Measurements from ENCODE around the gene CACNA1C. TPM values are rescaled to one million over a fixed set of nuclear protein-coding genes. Genes with fewer than 3 reads are reported as not detected.

CACNA1C gene
- total and polyA plus RNA-seq, 2 of the 4 experiments (the other 2 are of a cell fraction): 1.6 to 2.6 TPM

- Histone ChIP-seq H2BK120ac (ENCODE audit: low read depth, low read length) (no peak overlapping the region), H3K4me3 (ENCODE audit: insufficient read depth, low read depth, low read length) (no peak overlapping the region), H3K79me1 (ENCODE audit: low read depth in 1 of 2, low read length in 2 of 2) (no peaks in the 10 kb centered on the region), H2AK9ac (replicated peaks; ENCODE audit: low read depth, low read length, poor library complexity) (no peak overlapping the region), H3K4ac (ENCODE audit: low read depth, low read length) (no peak overlapping the region), H3K4me2 (ENCODE audit: low read depth, low read length) (no peak overlapping the region), H3K56ac (ENCODE audit: extremely low read depth, insufficient read depth, low read length) (no peak overlapping the region), H4K5ac (ENCODE audit: low read depth, low read length) (no peak overlapping the region), H3K9me1 (ENCODE audit: insufficient read depth, low read length) (no peaks in the 10 kb centered on the region; the same call in 1 of the 2 replicates), H3K27ac (ENCODE audit: insufficient read depth, low read length) (no peak overlapping the region), H2BK5ac (ENCODE audit: low read depth, low read length, poor library complexity, severe bottlenecking) (no peak overlapping the region), H3K9me3 (ENCODE audit: control insufficient read depth, insufficient read depth, low read length) (no peaks in the 10 kb centered on the region), H3K4me1 (ENCODE audit: control insufficient read depth, insufficient read depth, low read length) (no peaks in the 10 kb centered on the region), H4K8ac (ENCODE audit: low read depth in 2 of 2, low read length in 2 of 2) (no peak overlapping the region), H2AK5ac (ENCODE audit: low read depth, low read length) (no peak overlapping the region), H3K9ac (ENCODE audit: low read depth, low read length) (no peak overlapping the region), H3K14ac (replicated peaks; ENCODE audit: low read depth, low read length) (no peak overlapping the region), H2BK15ac (ENCODE audit: low read depth, low read length) (no peak overlapping the region), H3K23ac (ENCODE audit: low read depth, low read length) (no peak overlapping the region), H3K27me3 (ENCODE audit: control insufficient read depth, insufficient read depth, low read length) (no peaks in the 10 kb centered on the region), H3K36me3 (ENCODE audit: control insufficient read depth, insufficient read depth, low read length) (no peaks in the 10 kb centered on the region), H3K18ac (ENCODE audit: low read depth, low read length) (no peak overlapping the region), H2BK20ac (ENCODE audit: low read depth, low read length) (no peak overlapping the region), H4K20me1 (ENCODE audit: insufficient read depth, low read length) (no peaks in the 10 kb centered on the region), H4K91ac (ENCODE audit: insufficient read depth, low read depth, low read length) (no peak overlapping the region), H2AFZ (replicated peaks; ENCODE audit: low read length, poor library complexity) (no peak overlapping the region)
- BruUV-seq (replicated peaks): no TSS peak
- ATAC-seq (ENCODE audit: low read depth): no peak
- POLR2A ChIA-PET (ENCODE audit: unreplicated experiment): no interaction called here
- intact Hi-C loops (cut with micrococcal nuclease): no loop called here
- CTCF ChIA-PET: no interaction called here
- dilution Hi-C loops (cut with HindIII; ENCODE audit: low sequenced_read_pairs, unreplicated experiment): no loop called here
- TF ChIP-seq SMC3 (IDR thresholded peaks at IDR 0.05; ENCODE audit: low read depth, low read length) (no peak), CEBPB (IDR thresholded peaks at IDR 0.05; ENCODE audit: low read depth, low read length) (no peak), POLR2A (IDR thresholded peaks at IDR 0.05; ENCODE audit: low read depth, low read length) (no peak), MAFK (IDR thresholded peaks at IDR 0.05; ENCODE audit: low read depth, low read length) (no peak), BHLHE40 (IDR thresholded peaks at IDR 0.05; ENCODE audit: low read depth, low read length) (no peak)
- 94% methylated on average over 5 of the region's 10 CpGs; no CpG with 5 or more reads in 1 of the 2 experiments for WGBS, 2 experiments (ENCODE audit: extremely low coverage in 2 of 2, insufficient read length in 1 of 2)
- DNase-seq: no peak
- in situ Hi-C loops (cut with MboI; ENCODE audit: low sequenced_read_pairs): no loop called here
These were observed 364.8 kb downstream of the CACNA1C start for GRCh38 chr12:2417481-2418160.

All from IMR-90 (cell line).